Stimulated activated CD4-positive, alpha-beta T cell treated with anti-CD3 and anti-CD28 coated beads, TNF-alpha, amount 100 ng/mL, for 4 hours (primary cell): ENCODE data around the gene ACSM6.
"Not testable (repeated sequence)": the region's sequence is repeated elsewhere in the genome, so short reads cannot be mapped to it uniquely, and the experiment has no call there.

Source experiments
- DNase-seq, 3 experiments: peaks; one replicate each; pipeline ENCODE4 v3.0.0-alpha.2; 2020; ENCODE audit warnings: low read depth in 3 of 3

The ACSM6 gene, protein sequence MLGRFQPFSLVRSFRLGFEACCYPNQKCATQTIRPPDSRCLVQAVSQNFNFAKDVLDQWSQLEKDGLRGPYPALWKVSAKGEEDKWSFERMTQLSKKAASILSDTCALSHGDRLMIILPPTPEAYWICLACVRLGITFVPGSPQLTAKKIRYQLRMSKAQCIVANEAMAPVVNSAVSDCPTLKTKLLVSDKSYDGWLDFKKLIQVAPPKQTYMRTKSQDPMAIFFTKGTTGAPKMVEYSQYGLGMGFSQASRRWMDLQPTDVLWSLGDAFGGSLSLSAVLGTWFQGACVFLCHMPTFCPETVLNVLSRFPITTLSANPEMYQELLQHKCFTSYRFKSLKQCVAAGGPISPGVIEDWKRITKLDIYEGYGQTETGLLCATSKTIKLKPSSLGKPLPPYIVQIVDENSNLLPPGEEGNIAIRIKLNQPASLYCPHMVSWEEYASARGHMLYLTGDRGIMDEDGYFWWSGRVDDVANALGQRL

GRCh38 chr10:95193944-95194343, at the start of gene ACSM6:
TSS of gene ACSM6 (plus strand) at chr10:95194238. CDS start at chr10:95194486, 248 bp downstream.
- no peak for DNase-seq

- DNase-seq: no peak
Observed at GRCh38 chr10:95168694-95169093, 25.3 kb upstream of the ACSM6 start.

- DNase-seq: no peak
Observed at GRCh38 chr10:95169522-95169921, 24.5 kb upstream of the ACSM6 start.

DNA sequence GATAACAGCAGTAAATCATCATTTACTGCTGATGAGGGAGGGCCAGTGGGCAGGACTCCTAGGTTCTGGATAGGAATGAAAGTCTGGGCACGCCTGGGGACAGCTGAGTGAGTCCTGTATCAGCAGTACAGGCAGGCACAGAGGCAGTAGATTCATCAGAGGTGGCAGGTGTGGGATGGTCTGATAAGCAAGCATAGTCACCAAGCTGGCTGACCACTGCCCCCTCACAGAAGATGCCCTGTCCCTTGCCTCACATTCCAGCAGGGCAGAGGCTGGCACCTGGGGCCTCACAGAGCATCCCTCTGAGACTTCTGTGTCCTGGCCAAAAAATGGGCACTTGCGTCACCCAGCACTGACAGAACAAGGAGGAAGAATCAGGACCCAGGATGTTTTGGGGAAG, 23.2 kb upstream of the ACSM6 start:
- DNase-seq: no peak

- no peak for DNase-seq
Observed at GRCh38 chr10:95171336-95171735, 22.7 kb upstream of the ACSM6 start.

GRCh38 chr10:95172851-95173250, 21.2 kb upstream of the ACSM6 start:
- DNase-seq: no peak

GRCh38 chr10:95176101-95176500, 17.9 kb upstream of the ACSM6 start:
- no peak for DNase-seq

- DNase-seq: no peak
Observed at GRCh38 chr10:95177429-95177828, 16.6 kb upstream of the ACSM6 start.

DNA sequence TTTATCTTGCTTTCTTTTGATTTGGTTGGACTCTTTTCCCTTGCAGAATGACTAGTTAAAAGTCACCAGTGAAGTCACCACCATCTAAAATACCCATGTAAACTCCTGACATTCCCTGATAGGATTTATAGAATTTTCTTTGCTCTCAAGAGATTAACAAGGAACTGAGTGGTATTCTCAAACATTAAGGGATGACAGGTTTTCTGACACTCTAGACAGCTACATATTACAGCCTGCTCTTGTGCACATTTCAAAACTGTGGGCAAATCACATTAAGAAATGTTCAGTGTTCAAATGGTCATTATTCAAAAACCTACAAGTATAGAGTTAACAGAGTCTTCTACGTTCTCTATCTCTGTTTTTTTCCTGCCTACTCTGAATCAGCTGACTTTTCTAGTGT, 15.8 kb upstream of the ACSM6 start:
- DNase-seq: no peak

GRCh38 chr10:95178797-95179196, 15.2 kb upstream of the ACSM6 start:
- no peak for DNase-seq

DNA sequence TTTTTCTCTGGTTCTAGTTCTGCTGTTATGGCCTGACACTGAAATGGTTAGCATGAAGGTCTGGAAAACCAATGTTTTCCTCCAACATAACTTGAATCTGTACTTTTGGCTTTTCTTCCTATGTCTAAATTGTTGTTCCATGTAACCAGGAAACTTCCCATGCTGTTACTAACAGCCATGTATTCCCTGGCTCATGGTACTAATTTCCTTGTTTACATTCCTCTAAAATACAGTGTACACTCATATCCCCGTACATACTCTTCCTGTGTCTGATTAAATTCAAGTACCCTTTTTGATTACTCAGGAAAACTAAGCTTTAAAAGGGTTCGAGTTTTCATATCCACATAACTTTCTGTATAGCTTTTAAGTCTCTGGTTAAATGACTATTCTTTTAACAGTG, 12.3 kb upstream of the ACSM6 start:
- DNase-seq: no peak

GRCh38 chr10:95183271-95184230, 10.5 kb upstream of the ACSM6 start:
- DNase-seq: peak; percentile 11 to 51 (median 39)

DNA sequence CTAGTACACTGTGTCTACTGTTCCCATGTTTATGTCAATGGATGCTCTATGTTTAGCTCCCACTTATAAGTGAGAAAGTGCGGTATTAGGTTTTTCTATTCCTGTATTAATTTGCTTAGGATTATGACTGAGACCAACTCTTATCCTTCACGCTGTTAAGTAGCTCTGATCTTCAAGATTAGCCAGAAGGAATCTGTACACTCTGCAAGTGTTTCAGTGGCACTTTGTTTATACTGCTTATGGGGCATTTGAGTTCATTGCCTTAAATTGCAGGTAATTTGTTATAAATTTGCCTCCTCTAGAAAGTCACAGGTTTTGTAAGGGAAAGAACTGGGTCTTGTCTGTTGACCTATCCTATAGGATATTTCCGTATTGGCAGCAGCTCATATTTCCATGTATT, 6.4 kb upstream of the ACSM6 start:
- DNase-seq: no peak

DNA sequence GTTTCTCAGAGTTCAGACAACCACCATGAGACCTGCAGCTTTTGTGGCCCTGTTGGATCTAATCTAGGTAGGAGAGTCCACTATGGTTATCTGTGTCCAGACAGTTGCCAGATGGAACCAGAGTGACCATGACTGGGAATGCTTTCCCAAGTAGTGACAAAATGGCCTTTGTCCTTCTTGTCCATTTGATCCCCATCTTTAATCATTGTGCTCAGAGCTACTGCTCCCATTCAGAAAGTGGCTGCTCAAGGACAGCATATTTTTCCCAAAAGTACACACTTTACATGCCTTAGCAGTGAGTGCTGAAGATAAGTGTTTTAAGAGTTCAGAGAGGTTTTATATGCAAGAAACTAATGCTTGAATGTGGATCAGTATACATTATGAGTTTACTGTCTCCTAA, 5.4 kb upstream of the ACSM6 start:
- no peak for DNase-seq

GRCh38 chr10:95196046-95196445, 2.0 kb downstream of the ACSM6 start:
- no peak for DNase-seq

GRCh38 chr10:95201736-95202135, 7.7 kb downstream of the ACSM6 start:
- no peak for DNase-seq

GRCh38 chr10:95202865-95203264, 8.8 kb downstream of the ACSM6 start:
- not testable (repeated sequence) for DNase-seq

GRCh38 chr10:95208702-95209391, 14.8 kb downstream of the ACSM6 start:
- no peak for DNase-seq

DNA sequence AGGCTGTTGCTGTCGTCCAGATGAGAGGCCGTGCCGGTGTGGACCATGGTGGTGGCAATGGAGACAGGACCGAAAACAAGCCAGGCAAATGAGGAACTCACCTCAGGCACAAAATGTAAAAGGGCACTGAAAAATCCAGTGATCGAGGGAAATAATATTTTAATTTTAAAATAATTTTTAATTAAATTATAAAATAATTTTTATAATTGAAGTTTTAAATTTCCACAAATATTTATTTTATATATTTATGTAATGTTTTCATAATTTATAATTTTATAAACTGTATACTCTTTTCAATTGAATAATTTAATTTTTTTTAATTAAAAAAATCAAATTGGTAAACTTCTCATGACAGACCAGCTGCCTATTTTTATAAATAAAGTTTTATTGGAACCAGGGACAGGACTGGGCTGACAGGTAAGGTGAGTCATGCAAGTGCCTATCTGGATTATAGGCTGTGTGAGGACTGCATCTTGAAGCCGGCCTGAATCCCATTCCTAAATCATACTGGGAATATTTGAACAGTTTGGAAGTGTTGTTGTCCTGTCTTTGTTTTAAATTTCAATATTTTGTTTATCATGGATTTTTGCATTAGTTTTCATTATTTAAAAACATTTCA, 15.6 kb downstream of the ACSM6 start:
- no peak for DNase-seq

DNA sequence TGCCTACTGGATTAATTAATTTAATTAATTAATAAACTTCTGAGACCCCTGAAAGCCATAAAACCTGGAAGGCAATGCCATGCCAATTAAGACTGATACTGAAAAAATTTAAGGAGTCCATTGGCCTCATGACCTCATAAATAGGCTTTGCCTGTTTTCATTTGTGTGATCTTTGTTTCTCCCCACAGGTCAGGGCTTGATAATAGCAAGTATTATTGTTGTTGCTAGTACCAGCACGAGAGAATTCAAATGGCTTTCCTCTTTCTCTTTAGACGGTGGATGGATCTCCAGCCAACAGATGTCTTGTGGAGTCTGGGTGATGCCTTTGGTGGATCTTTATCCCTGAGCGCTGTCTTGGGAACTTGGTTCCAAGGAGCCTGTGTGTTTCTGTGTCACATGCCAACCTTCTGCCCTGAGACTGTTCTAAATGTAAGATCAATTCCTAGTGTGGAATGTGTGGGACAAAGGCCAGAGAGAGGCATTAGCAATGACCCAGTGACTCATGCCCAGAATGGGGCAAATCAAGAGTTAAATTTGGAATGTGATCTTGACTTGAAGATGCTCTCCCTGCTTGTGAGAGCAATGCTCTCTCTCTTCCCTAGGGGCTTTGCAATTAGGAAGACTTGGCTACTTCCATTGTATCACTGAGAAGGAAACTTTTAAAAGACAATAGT, 17.7 kb downstream of the ACSM6 start:
- no peak for DNase-seq

DNA sequence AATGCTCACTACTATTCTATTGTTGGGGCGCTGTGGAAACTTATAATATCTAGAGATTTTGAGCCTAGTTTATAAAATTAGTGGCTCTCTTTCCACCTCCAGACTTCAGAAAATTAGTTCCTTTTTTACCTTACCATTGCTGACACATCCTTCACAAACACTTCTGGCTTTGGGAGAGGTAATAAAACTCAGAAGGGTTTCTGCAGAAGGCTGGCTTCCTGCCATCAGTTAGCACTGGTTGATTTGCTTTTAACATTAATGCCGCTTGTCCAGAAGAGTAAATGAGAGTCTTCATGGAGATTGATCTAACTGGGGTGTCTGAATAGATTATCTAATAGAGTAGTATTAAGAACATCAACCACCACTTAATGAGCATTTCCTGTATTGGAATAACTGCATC, 20.3 kb downstream of the ACSM6 start:
- no peak for DNase-seq
